HepG2 (cell line): ENCODE measurements around the gene DUS1L. TPM values are rescaled to one million over a fixed set of nuclear protein-coding genes. Genes with fewer than 3 reads are reported as not detected.

ENCODE experiments used
- AKAP8 ChIP-seq: sonication (generic); formaldehyde crosslinking; IDR thresholded peaks from 2 replicates; pipeline ENCODE4 v1.5.1; 2020; ENCODE audit warnings: mild to moderate bottlenecking, missing genetic modification reagents
- IKZF1 ChIP-seq: fragments of 450-650 bp; IDR thresholded peaks from 2 replicates; pipeline ENCODE4 v1.7.1; 2016
- PAF1 ChIP-seq: IDR thresholded peaks from 2 replicates; pipeline ENCODE4 v1.6.1; 2016; ENCODE audit warnings: missing genetic modification reagents, missing compliant biosample characterization
- RNF2 ChIP-seq: fragments of 450-650 bp; conservative IDR thresholded peaks from 2 replicates; pipeline ENCODE4 v1.6.1; 2016; ENCODE audit warnings: low read depth
- ZBTB3 ChIP-seq: sonication (generic); formaldehyde crosslinking; IDR thresholded peaks from 2 replicates; pipeline ENCODE4 v1.4.0; 2020; ENCODE audit warnings: low read depth, mild to moderate bottlenecking, moderate library complexity, missing genetic modification reagents, borderline replicate concordance
- ZFX ChIP-seq: sonication (generic); formaldehyde crosslinking; IDR thresholded peaks from 2 replicates; pipeline ENCODE4 v1.4.0; 2020; ENCODE audit warnings: mild to moderate bottlenecking, low read depth, missing genetic modification reagents, moderate library complexity
- polyA plus RNA-seq, 8 experiments: library from polyadenylated mRNA; depleted of rRNA in 3 of 8; stranded (reverse) in 7 of 8; unstranded in 1 of 8; fragments of >200 nt; fragmentation: Illumina TruSeq in 4 of 8; extraction: Trizol in 4 of 8; gene quantifications; 2 replicates each; pipeline versions ENCODE4 v1.2.1 to v1.2.3, GENCODE V29; 2011 to 2016; ENCODE audit warnings: low read depth in 4 of 8, missing spikeins in 1 of 8, mixed read lengths in 1 of 8; ENCODE audit not compliant: insufficient read depth in 1 of 8
- total RNA-seq, 5 experiments: library from RNA; depleted of rRNA; stranded (reverse); fragments of >200 nt; fragmentation: Illumina TruSeq; extraction: Trizol; gene quantifications; 2 replicates each; pipeline ENCODE4 v1.2.3, GENCODE V29; 2016; ENCODE audit warnings: low read depth in 1 of 5
- TF ChIP-seq, protein P1 (sequence below): sonication (generic); formaldehyde crosslinking; IDR thresholded peaks from 2 replicates; pipeline ENCODE4 v1.4.0; 2020; ENCODE audit warnings: mild to moderate bottlenecking, missing genetic modification reagents
- TF ChIP-seq, protein P2 (sequence below): sonication (generic); formaldehyde crosslinking; IDR thresholded peaks from 2 replicates; pipeline ENCODE4 v1.5.1; 2020; ENCODE audit warnings: mild to moderate bottlenecking, missing genetic modification reagents
- TF ChIP-seq, protein P3 (sequence below), 2 experiments: IDR thresholded peaks; 2 replicates each; pipeline ENCODE4 v1.6.1; 2011 to 2012; ENCODE audit warnings: low read length in 2 of 2, borderline replicate concordance in 1 of 2, low read depth in 1 of 2, mild to moderate bottlenecking in 1 of 2, moderate library complexity in 1 of 2
- TF ChIP-seq, protein P4 (sequence below): sonication (generic); formaldehyde crosslinking; IDR thresholded peaks from 2 replicates; pipeline ENCODE4 v1.5.0; 2020; ENCODE audit warnings: missing genetic modification reagents

Gene DUS1L
- total and polyA plus RNA-seq, 2 of the 13 experiments (the other 11 are each of a cell fraction or from before 2014, with no cell fraction given) = 81.0 to 109 TPM

DNA sequence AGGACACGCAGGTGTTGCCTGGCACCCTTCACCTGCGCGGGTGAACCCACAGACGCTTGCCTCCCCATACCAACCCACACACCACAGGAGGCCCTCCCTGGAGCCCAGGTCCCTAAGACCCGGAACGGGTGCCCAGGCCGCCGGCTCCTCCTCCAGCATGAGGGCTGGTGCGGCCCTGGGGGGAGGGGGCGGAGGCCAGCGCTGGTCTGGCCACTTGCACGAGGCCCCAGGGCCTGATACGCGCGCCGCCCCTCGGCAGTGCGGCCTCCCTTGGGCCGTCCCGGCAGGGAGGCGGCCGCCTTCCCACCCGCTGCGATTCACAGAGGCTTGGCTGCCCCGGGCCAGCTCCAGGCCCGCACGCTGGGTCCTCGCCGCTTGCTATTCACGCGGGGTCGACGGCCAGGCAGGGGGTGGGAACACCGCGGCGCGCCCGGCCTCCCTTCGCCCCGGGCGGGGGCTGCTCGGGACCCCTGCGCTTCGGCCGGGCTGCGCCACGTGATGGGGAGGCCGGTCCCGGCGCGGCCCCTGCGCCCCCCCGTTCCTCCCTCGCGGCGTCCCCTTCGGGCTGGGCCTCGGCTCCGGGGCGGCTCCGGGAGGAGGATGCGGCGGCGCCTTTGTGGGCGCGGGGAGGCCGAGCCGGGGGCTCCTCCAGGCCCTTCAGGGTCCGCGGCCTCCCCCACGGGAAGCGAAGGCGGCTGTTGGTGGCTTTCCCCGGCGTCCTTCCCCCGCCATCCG, 31.7 kb upstream of the DUS1L start (continued):
- TF ChIP-seq, protein P1, sequence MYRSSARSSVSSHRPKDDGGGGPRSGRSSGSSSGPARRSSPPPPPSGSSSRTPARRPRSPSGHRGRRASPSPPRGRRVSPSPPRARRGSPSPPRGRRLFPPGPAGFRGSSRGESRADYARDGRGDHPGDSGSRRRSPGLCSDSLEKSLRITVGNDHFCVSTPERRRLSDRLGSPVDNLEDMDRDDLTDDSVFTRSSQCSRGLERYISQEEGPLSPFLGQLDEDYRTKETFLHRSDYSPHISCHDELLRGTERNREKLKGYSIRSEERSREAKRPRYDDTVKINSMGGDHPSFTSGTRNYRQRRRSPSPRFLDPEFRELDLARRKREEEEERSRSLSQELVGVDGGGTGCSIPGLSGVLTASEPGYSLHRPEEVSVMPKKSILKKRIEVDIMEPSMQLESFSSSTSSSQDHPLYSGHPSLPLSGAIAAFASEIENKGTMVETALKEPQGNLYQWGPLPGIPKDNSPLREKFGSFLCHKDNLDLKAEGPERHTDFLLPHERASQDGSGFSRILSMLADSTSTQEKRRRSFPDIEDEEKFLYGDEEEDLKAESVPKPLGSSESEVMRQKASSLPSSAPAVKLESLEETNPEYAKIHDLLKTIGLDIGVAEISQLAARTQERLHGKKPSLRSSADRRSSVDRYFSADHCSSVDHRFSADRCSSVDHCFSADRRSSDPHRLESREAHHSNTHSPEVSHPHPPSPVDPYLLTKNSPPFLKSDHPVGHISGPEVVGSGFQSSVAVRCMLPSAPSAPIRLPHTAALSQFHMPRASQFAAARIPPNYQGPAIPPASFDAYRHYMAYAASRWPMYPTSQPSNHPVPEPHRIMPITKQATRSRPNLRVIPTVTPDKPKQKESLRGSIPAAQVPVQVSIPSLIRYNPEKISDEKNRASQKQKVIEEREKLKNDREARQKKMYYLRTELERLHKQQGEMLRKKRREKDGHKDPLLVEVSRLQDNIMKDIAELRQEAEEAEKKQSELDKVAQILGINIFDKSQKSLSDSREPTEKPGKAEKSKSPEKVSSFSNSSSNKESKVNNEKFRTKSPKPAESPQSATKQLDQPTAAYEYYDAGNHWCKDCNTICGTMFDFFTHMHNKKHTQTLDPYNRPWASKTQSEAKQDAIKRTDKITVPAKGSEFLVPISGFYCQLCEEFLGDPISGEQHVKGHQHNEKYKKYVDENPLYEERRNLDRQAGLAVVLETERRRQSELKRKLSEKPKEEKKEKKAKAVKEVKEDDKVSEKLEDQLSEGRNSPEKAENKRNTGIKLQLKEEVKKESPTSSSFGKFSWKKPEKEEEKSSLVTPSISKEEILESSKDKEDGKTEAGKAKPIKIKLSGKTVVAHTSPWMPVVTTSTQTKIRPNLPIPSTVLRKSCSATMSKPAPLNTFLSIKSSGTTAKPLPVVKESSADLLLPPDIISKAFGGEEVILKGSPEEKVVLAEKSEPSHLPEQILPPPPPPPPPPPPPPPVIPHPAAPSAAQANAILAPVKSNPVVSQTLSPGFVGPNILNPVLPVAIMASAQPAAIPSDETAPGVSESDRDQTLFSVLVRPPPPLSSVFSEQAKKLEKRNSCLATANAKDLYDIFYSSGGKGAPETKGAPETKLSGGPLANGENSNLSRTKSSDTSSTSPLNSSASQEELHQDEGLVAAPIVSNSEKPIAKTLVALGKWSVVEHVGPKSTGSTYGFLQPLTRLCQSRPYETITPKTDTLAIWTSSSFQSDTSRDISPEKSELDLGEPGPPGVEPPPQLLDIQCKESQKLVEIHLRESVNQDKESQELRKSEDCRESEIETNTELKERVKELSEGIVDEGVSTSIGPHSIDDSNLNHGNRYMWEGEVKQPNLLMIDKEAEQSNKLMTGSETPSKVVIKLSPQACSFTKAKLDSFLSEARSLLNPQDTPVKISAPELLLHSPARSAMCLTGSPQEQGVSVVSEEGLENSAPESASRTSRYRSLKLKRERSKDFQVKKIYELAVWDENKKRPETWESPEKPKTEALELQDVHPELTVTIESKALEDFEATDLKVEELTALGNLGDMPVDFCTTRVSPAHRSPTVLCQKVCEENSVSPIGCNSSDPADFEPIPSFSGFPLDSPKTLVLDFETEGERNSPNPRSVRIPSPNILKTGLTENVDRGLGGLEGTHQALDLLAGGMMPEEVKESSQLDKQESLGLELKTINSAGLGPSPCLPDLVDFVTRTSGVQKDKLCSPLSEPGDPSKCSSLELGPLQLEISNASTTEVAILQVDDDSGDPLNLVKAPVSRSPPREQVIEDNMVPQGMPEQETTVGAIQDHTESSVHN (CRISPR knock-in tag) = no peak
- TF ChIP-seq, protein P2, sequence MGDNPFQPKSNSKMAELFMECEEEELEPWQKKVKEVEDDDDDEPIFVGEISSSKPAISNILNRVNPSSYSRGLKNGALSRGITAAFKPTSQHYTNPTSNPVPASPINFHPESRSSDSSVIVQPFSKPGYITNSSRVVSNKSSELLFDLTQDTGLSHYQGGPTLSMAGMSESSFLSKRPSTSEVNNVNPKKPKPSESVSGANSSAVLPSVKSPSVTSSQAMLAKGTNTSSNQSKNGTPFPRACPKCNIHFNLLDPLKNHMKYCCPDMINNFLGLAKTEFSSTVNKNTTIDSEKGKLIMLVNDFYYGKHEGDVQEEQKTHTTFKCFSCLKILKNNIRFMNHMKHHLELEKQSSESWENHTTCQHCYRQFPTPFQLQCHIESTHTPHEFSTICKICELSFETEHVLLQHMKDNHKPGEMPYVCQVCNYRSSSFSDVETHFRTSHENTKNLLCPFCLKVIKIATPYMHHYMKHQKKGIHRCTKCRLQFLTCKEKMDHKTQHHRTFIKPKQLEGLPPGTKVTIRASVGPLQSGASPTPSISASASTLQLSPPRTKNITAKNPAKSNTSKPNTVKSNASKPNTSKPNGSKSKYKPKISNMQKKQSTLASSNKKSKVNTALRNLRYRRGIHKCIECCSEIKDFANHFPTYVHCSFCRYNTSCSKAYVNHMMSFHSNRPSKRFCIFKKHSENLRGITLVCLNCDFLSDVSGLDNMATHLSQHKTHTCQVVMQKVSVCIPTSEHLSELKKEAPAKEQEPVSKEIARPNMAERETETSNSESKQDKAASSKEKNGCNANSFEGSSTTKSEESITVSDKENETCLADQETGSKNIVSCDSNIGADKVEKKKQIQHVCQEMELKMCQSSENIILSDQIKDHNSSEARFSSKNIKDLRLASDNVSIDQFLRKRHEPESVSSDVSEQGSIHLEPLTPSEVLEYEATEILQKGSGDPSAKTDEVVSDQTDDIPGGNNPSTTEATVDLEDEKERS (CRISPR knock-in tag) = peak; percentile 56; the same call in 1 of the 2 replicates
- TF ChIP-seq PAF1 (no peak), AKAP8 (CRISPR knock-in tag) (no peak), ZFX (CRISPR knock-in tag) (peak; percentile 49; the same call in 1 of the 2 replicates), ZBTB3 (CRISPR knock-in tag) (no peak), RNF2 (no peak; the same call in 1 of the 2 replicates), IKZF1 (no peak)
- TF ChIP-seq, protein P3, sequence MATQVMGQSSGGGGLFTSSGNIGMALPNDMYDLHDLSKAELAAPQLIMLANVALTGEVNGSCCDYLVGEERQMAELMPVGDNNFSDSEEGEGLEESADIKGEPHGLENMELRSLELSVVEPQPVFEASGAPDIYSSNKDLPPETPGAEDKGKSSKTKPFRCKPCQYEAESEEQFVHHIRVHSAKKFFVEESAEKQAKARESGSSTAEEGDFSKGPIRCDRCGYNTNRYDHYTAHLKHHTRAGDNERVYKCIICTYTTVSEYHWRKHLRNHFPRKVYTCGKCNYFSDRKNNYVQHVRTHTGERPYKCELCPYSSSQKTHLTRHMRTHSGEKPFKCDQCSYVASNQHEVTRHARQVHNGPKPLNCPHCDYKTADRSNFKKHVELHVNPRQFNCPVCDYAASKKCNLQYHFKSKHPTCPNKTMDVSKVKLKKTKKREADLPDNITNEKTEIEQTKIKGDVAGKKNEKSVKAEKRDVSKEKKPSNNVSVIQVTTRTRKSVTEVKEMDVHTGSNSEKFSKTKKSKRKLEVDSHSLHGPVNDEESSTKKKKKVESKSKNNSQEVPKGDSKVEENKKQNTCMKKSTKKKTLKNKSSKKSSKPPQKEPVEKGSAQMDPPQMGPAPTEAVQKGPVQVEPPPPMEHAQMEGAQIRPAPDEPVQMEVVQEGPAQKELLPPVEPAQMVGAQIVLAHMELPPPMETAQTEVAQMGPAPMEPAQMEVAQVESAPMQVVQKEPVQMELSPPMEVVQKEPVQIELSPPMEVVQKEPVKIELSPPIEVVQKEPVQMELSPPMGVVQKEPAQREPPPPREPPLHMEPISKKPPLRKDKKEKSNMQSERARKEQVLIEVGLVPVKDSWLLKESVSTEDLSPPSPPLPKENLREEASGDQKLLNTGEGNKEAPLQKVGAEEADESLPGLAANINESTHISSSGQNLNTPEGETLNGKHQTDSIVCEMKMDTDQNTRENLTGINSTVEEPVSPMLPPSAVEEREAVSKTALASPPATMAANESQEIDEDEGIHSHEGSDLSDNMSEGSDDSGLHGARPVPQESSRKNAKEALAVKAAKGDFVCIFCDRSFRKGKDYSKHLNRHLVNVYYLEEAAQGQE (IDR thresholded peaks at IDR 0.05; ENCODE audit: borderline replicate concordance in 1 of 2, low read depth in 1 of 2, low read length in 2 of 2) = no peak
- TF ChIP-seq, protein P4, sequence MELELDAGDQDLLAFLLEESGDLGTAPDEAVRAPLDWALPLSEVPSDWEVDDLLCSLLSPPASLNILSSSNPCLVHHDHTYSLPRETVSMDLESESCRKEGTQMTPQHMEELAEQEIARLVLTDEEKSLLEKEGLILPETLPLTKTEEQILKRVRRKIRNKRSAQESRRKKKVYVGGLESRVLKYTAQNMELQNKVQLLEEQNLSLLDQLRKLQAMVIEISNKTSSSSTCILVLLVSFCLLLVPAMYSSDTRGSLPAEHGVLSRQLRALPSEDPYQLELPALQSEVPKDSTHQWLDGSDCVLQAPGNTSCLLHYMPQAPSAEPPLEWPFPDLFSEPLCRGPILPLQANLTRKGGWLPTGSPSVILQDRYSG (CRISPR knock-in tag) = no peak
